Measurements from ENCODE around the gene PTPRN2. TPM values are rescaled to one million over a fixed set of nuclear protein-coding genes. Genes with fewer than 3 reads are reported as not detected.

Gene PTPRN2
- total and polyA plus RNA-seq, 2 of the 8 experiments (the other 6 are each of a cell fraction or from before 2014, with no cell fraction given) = 2.6 to 4.5 TPM

GRCh38 chr7:158448430-158449100, 139.1 kb downstream of the PTPRN2 start:
- H3K14ac ChIP-seq (ENCODE audit: insufficient read length) = no peak overlapping the region
- no peaks in the 10 kb centered on the region for H3K79me1 ChIP-seq (ENCODE audit: low read depth, low read length)
- no peaks in the 10 kb centered on the region for H3K36me3 ChIP-seq (ENCODE audit: control insufficient read depth in 2 of 4, insufficient read depth in 4 of 4, low read length in 3 of 4)
- H2BK12ac ChIP-seq (ENCODE audit: low read depth, low read length) = no peak overlapping the region
- CTCF ChIA-PET (ENCODE audit: partially characterized antibody) = interaction anchor here (1.2 kb wide), 1 partner anchor 16 kb away, joined by 3 read pairs; no protein-coding TSS in a partner anchor
- H3K18ac ChIP-seq (ENCODE audit: extremely low read depth, low read length) = no peak overlapping the region
- H3K4me2 ChIP-seq (ENCODE audit: insufficient read depth in 1 of 2, low read depth in 2 of 2, low read length in 2 of 2) = no peak overlapping the region
- 93% methylated on average over 15 of the region's 16 CpGs; no CpG with 5 or more reads in 1 of the 2 experiments for WGBS, 2 experiments (ENCODE audit: extremely low coverage in 1 of 2, insufficient coverage in 1 of 2, insufficient read length in 1 of 2, insufficient replicate concordance in 2 of 2, low coverage in 1 of 2, low lambda C conversion rate in 2 of 2, missing lambda C conversion rate in 1 of 2)
- 0 out of 2 replicates have a peak overlapping the region, but pooled peaks have one; percentile 19 for H2BK5ac ChIP-seq (ENCODE audit: low read depth, low read length)
- DNase-seq (ENCODE audit: low read depth in 1 of 2, low spot score in 2 of 2) (no peak), FAIRE-seq (no peak)
- no peak overlapping the region for H4K8ac ChIP-seq (ENCODE audit: extremely low read depth, insufficient read depth, low read length)
- no peak overlapping the region for H3K56ac ChIP-seq (replicated peaks; ENCODE audit: insufficient read length, low read depth, low read length)
- no peaks in the 10 kb centered on the region for H4K20me1 ChIP-seq (replicated peaks in 1 of 2; ENCODE audit: control insufficient read depth in 1 of 2, insufficient read depth in 2 of 2, low read length in 2 of 2)
- H3K4ac ChIP-seq (replicated peaks; ENCODE audit: insufficient read length, low read depth, low read length) = no peak overlapping the region
- no peak overlapping the region for H3K27ac ChIP-seq (ENCODE audit: low read depth, low read length)
- no peak overlapping the region for H3K4me3 ChIP-seq (ENCODE audit: extremely low read depth in 1 of 4, insufficient read depth in 2 of 4, low read depth in 3 of 4, low read length in 4 of 4)
- H2BK120ac ChIP-seq (replicated peaks; ENCODE audit: low read depth, low read length) = no peak overlapping the region
- H3K23me2 ChIP-seq (ENCODE audit: low read depth, low read length) = no peaks in the 10 kb centered on the region
- no peak overlapping the region for H2AFZ ChIP-seq (ENCODE audit: low read length)
- no peaks in the 10 kb centered on the region for H3K27me3 ChIP-seq (replicated peaks in 1 of 4; ENCODE audit: control insufficient read depth in 3 of 4, extremely low read depth in 1 of 4, insufficient read depth in 3 of 4, low read length in 3 of 4)
- no peak overlapping the region for H2AK5ac ChIP-seq (ENCODE audit: low read depth, low read length)
- no peaks in the 10 kb centered on the region for H3K79me2 ChIP-seq (ENCODE audit: control insufficient read depth in 1 of 2, insufficient read depth in 2 of 2, low read length in 2 of 2)
- POLR2A ChIA-PET (ENCODE audit: partially characterized antibody) = no interaction called here
- no peak overlapping the region for H2BK20ac ChIP-seq (ENCODE audit: low read length)
- no peak overlapping the region for H2BK15ac ChIP-seq (ENCODE audit: low read length)
- no peaks in the 10 kb centered on the region for H3K9me3 ChIP-seq (ENCODE audit: insufficient read depth in 2 of 2, low read depth in 1 of 2, low read length in 1 of 2)
- H4K91ac ChIP-seq (replicated peaks; ENCODE audit: insufficient read length, low read length) = no peak overlapping the region
- no peak overlapping the region; a peak in 1 of 7 replicates for H3K9ac ChIP-seq (replicated peaks in 1 of 4; ENCODE audit: extremely low read depth in 1 of 4, low read depth in 3 of 4, low read length in 3 of 4)
- H4K5ac ChIP-seq (ENCODE audit: insufficient read length, low read depth, low read length) = no peak overlapping the region
- no peak overlapping the region for H3K23ac ChIP-seq (ENCODE audit: insufficient read length)
- peaks cover 0 to 5% (median 0%) of the 10 kb centered on the region in 4 experiments; a peak in 4 of 7 replicates for H3K4me1 ChIP-seq (replicated peaks in 1 of 4; ENCODE audit: control insufficient read depth in 3 of 4, insufficient read depth in 4 of 4, low read length in 3 of 4)
- TF ChIP-seq HDAC6 (IDR thresholded peaks at IDR 0.05; ENCODE audit: low read depth, low read length) (no peak), KDM4A (IDR thresholded peaks at IDR 0.05; ENCODE audit: low read depth, low read length, severe bottlenecking) (no peak), YY1 (IDR thresholded peaks at IDR 0.05; ENCODE audit: low read depth, low read length) (no peak), CBX5 (IDR thresholded peaks at IDR 0.05; ENCODE audit: low read depth, low read length) (no peak), RNF2 (IDR thresholded peaks at IDR 0.05; ENCODE audit: borderline replicate concordance, low read depth, low read length, missing control alignments, poor library complexity, severe bottlenecking) (no peak), MAFK (IDR thresholded peaks at IDR 0.05; ENCODE audit: low read depth, low read length) (no peak), EZH2 (IDR thresholded peaks at IDR 0.05; ENCODE audit: low read depth, low read length, severe bottlenecking) (no peak), HDAC2 (IDR thresholded peaks at IDR 0.05; ENCODE audit: borderline replicate concordance in 1 of 2, low read depth in 2 of 2, low read length in 2 of 2) (no peak), RAD21 (IDR thresholded peaks at IDR 0.05 in 1 of 2, conservative IDR thresholded peaks at IDR 0.05 in 1 of 2; ENCODE audit: low read depth in 2 of 2, low read length in 2 of 2) (no peak)
- TF ChIP-seq, protein P1, sequence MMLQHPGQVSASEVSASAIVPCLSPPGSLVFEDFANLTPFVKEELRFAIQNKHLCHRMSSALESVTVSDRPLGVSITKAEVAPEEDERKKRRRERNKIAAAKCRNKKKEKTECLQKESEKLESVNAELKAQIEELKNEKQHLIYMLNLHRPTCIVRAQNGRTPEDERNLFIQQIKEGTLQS (IDR thresholded peaks at IDR 0.05; ENCODE audit: insufficient read depth, low read depth, low read length) = no peak

Measured in H1 (cell line).